ENCODE data around the gene GBP3.

- TF ChIP-seq POLR2A (IDR thresholded peaks at IDR 0.05; ENCODE audit: low read depth, low read length) = no peak
- TF ChIP-seq POLR2AphosphoS5 (IDR thresholded peaks at IDR 0.05; ENCODE audit: low read depth, low read length) = no peak
These were observed 25.1 kb upstream of the GBP3 start for GRCh38 chr1:89047734-89048133.

Data from GM12892 (cell line).